ENCODE data around the gene FOXN1.

DNA sequence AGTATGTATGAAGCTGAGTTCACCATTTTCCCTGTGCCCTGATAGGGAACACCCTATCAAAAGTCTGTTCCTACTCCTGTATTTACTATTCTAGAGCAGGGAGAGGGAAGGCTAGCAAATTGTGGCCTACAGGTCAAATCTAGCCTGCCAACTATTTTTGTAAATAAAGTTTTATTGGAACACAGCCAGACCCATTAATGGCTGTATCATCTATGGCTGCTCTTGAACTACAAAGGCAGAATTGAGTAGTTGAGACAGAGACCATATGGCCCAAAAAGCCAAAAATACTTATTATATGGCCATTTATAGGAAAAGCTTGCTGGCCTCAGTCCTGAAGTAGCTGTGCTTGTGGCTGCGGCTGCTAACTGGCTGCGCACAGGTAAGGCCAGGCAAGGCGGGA is 74.8 kb downstream of the FOXN1 start:
- TF ChIP-seq, protein P1, sequence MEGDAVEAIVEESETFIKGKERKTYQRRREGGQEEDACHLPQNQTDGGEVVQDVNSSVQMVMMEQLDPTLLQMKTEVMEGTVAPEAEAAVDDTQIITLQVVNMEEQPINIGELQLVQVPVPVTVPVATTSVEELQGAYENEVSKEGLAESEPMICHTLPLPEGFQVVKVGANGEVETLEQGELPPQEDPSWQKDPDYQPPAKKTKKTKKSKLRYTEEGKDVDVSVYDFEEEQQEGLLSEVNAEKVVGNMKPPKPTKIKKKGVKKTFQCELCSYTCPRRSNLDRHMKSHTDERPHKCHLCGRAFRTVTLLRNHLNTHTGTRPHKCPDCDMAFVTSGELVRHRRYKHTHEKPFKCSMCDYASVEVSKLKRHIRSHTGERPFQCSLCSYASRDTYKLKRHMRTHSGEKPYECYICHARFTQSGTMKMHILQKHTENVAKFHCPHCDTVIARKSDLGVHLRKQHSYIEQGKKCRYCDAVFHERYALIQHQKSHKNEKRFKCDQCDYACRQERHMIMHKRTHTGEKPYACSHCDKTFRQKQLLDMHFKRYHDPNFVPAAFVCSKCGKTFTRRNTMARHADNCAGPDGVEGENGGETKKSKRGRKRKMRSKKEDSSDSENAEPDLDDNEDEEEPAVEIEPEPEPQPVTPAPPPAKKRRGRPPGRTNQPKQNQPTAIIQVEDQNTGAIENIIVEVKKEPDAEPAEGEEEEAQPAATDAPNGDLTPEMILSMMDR (conservative IDR thresholded peaks at IDR 0.05; ENCODE audit: low read length) = no peak
- no peak for TF ChIP-seq EZH2phosphoT487 (IDR thresholded peaks at IDR 0.05; ENCODE audit: borderline replicate concordance)

All from Loucy (cell line).